ENCODE results near the gene GSTM3. TPM values are rescaled to one million over a fixed set of nuclear protein-coding genes. Genes with fewer than 3 reads are reported as not detected.

The GSTM3 gene
- total RNA-seq, 6 experiments from 2014 or later: 1.2 to 19.2 (median 10.6) TPM

GRCh38 chr1:109773900-109774485 is 33.2 kb upstream of the GSTM3 start:
- WGBS (ENCODE audit: insufficient coverage, low coverage, low lambda C conversion rate, missing lambda C conversion rate): 56% methylated on average over 3 of the region's 6 CpGs
- TF ChIP-seq CTCF (IDR thresholded peaks at IDR 0.05) (no peak), POLR2A (IDR thresholded peaks at IDR 0.05) (no peak)
- H3K27me3 ChIP-seq: no peaks in the 10 kb centered on the region
- ATAC-seq (no peak), DNase-seq (peak in 2 of 3 donors; percentile 16 to 54)
- intact Hi-C loops (cut with DNase I): loop anchor here (5.0 to 10.0 kb wide), 2 partner anchors 132 to 229 kb away; partner anchors contain the start of gene GNAI3 (in 1 of the 2)
- H3K36me3 ChIP-seq: no peaks in the 10 kb centered on the region
- no peak overlapping the region for H3K4me3 ChIP-seq
- no peak overlapping the region for H3K27ac ChIP-seq
- H3K4me1 ChIP-seq: no peaks in the 10 kb centered on the region
- no peaks in the 10 kb centered on the region for H3K9me3 ChIP-seq

- TF ChIP-seq POLR2A (IDR thresholded peaks at IDR 0.05): no peak
- TF ChIP-seq CTCF (IDR thresholded peaks at IDR 0.05): peak; percentile 82 to 91 (median 87)
- Histone ChIP-seq H3K27ac (no peak overlapping the region), H3K36me3 (no peaks in the 10 kb centered on the region), H3K4me3 (no peak overlapping the region), H3K4me1 (no peaks in the 10 kb centered on the region), H3K9me3 (no peaks in the 10 kb centered on the region), H3K27me3 (no peaks in the 10 kb centered on the region)
- 16% methylated on average over 7 of the region's 17 CpGs for WGBS (ENCODE audit: insufficient coverage, low coverage, low lambda C conversion rate, missing lambda C conversion rate)
- peak; percentile 90 to 92 (median 92) for ATAC-seq
- intact Hi-C loops (cut with DNase I): loop anchor here (5.0 to 10.0 kb wide), 2 partner anchors 131 to 229 kb away; partner anchors contain the start of gene GNAI3 (in 1 of the 2)
- peak; percentile 82 to 86 (median 85) for DNase-seq
Observed at GRCh38 chr1:109773203-109773899, 32.5 kb upstream of the GSTM3 start.

GRCh38 chr1:109772658-109773202 is 31.9 kb upstream of the GSTM3 start:
- intact Hi-C loops (cut with DNase I): loop anchor here (5.0 to 10.0 kb wide), 2 partner anchors 130 to 228 kb away; partner anchors contain the start of gene GNAI3 (in 1 of the 2)
- no peaks in the 10 kb centered on the region for H3K9me3 ChIP-seq
- no peaks in the 10 kb centered on the region for H3K36me3 ChIP-seq
- ATAC-seq (no peak), DNase-seq (peak in 2 of 3 donors; percentile 35 to 37)
- no peak for TF ChIP-seq POLR2A (IDR thresholded peaks at IDR 0.05)
- TF ChIP-seq CTCF (IDR thresholded peaks at IDR 0.05): no peak
- H3K27me3 ChIP-seq: no peaks in the 10 kb centered on the region
- no peaks in the 10 kb centered on the region for H3K4me1 ChIP-seq
- H3K4me3 ChIP-seq: no peak overlapping the region
- WGBS (ENCODE audit: insufficient coverage, low coverage, low lambda C conversion rate, missing lambda C conversion rate): 67% methylated on average over 1 of the region's 6 CpGs
- no peak overlapping the region for H3K27ac ChIP-seq

- Histone ChIP-seq H3K4me1 (no peaks in the 10 kb centered on the region), H3K27me3 (no peaks in the 10 kb centered on the region), H3K9me3 (no peaks in the 10 kb centered on the region), H3K4me3 (no peak overlapping the region), H3K27ac (no peak overlapping the region), H3K36me3 (no peaks in the 10 kb centered on the region)
- intact Hi-C loops (cut with DNase I): loop anchor here (5.0 to 10.0 kb wide), 2 partner anchors 130 to 227 kb away; partner anchors contain the start of gene GNAI3 (in 1 of the 2)
- DNase-seq (peak; percentile 3 to 44 (median 28)), ATAC-seq (peak in 1 of 4 donors; percentile 15)
- TF ChIP-seq CTCF (IDR thresholded peaks at IDR 0.05) (no peak), POLR2A (IDR thresholded peaks at IDR 0.05) (no peak)
- WGBS (ENCODE audit: insufficient coverage, low coverage, low lambda C conversion rate, missing lambda C conversion rate): 49% methylated on average over 2 of the region's 10 CpGs
Observed at GRCh38 chr1:109771712-109772657, 31.1 kb upstream of the GSTM3 start.
